PC-9 (cell line): ENCODE results near the gene UBQLN1. TPM values are rescaled to one million over a fixed set of nuclear protein-coding genes. Genes with fewer than 3 reads are reported as not detected.

Source experiments
- BruUV-seq: library from RNA; stranded (reverse); fragments of 400-500 nt; replicated peaks from 2 replicates; lab custom pipeline; 2021; lab: Mats Ljungman, UMichigan
- CTCF ChIA-PET: fragments of 300-600 bp; sonication (Branson Sonifier 250); formaldehyde crosslinking; loops from one replicate; lab custom pipeline; 2022; ENCODE audit warnings: antibody characterized with exemption; lab: Charles Lee
- POLR2A ChIA-PET: fragments of 300-600 bp; sonication (Branson Sonifier 250); formaldehyde crosslinking; loops from one replicate; lab custom pipeline; 2022; ENCODE audit warnings: antibody characterized with exemption; ENCODE audit not compliant: unreplicated experiment; lab: Charles Lee
- DNase-seq, 2 experiments: peaks; one replicate each; pipeline versions ENCODE4 v3.0.0 to v3.0.0-alpha.2; 2015 to 2022; ENCODE audit warnings: mixed read lengths in 1 of 2
- H2AFZ ChIP-seq: fragments of 200-600 bp; sonication (generic); 2 replicates; pipeline ENCODE4 v1.8.1; 2017; ENCODE audit warnings: antibody characterized with exemption
- H3F3A ChIP-seq: fragments of 200-600 bp; sonication (generic); 2 replicates; pipeline ENCODE4 v1.8.1; 2017; ENCODE audit warnings: antibody characterized with exemption, mild to moderate bottlenecking, low read depth; ENCODE audit not compliant: insufficient read depth
- H3K27ac ChIP-seq: fragments of 200-600 bp; sonication (generic); 2 replicates; pipeline ENCODE4 v1.6.1; 2016; ENCODE audit warnings: mixed run types
- H3K27me3 ChIP-seq: fragments of 200-600 bp; sonication (generic); 2 replicates; pipeline ENCODE4 v1.6.1; 2016; ENCODE audit warnings: low read depth, mixed run types; ENCODE audit not compliant: insufficient read depth
- H3K36me3 ChIP-seq: fragments of 200-600 bp; sonication (generic); 2 replicates; pipeline ENCODE4 v1.6.1; 2016; ENCODE audit warnings: low read depth, mixed run types
- H3K4me1 ChIP-seq: fragments of 200-600 bp; sonication (generic); replicated peaks from 2 replicates; pipeline ENCODE4 v1.6.1; 2016; ENCODE audit warnings: mixed run types; ENCODE audit not compliant: insufficient read depth
- H3K4me2 ChIP-seq: fragments of 200-600 bp; sonication (generic); 2 replicates; pipeline ENCODE4 v1.6.1; 2017; ENCODE audit warnings: mixed run types
- H3K4me3 ChIP-seq: fragments of 200-600 bp; sonication (generic); 2 replicates; pipeline ENCODE4 v1.6.1; 2016; ENCODE audit warnings: mixed run types
- H3K79me2 ChIP-seq: fragments of 200-600 bp; sonication (generic); 2 replicates; pipeline ENCODE4 v1.6.1; 2017; ENCODE audit warnings: low read depth, mixed run types
- H3K9me2 ChIP-seq: fragments of 200-600 bp; sonication (generic); 2 replicates; pipeline ENCODE4 v1.8.1; 2017; ENCODE audit warnings: mild to moderate bottlenecking; ENCODE audit not compliant: insufficient read depth
- H3K9me3 ChIP-seq: fragments of 200-600 bp; sonication (generic); 2 replicates; pipeline ENCODE4 v1.8.1; 2016; ENCODE audit warnings: low read depth; ENCODE audit not compliant: insufficient read depth
- H4K20me1 ChIP-seq: fragments of 200-600 bp; sonication (generic); 2 replicates; pipeline ENCODE4 v1.8.1; 2017; ENCODE audit not compliant: insufficient read depth
- CTCF ChIP-seq: fragments of 200-600 bp; sonication (generic); conservative IDR thresholded peaks from 2 replicates; pipeline ENCODE4 v1.6.1; 2017; ENCODE audit warnings: mixed run types, antibody characterized with exemption, mild to moderate bottlenecking, moderate library complexity
- EZH2 ChIP-seq: fragments of 200-600 bp; sonication (generic); IDR thresholded peaks from 2 replicates; pipeline ENCODE4 v1.8.0; 2017; ENCODE audit warnings: antibody characterized with exemption, low read depth
- intact Hi-C: fragments of 100-400 bp; cut with micrococcal nuclease; formaldehyde crosslinking; loops from one replicate; pipeline ENCODE4 v1.10.0; 2022; ENCODE audit not compliant: unreplicated experiment
- total RNA-seq: library from RNA; stranded (reverse); gene quantifications from 2 replicates; pipeline ENCODE4 v1.2.3, GENCODE V29; 2021

The UBQLN1 gene
- total RNA-seq, 1 experiment from 2014 or later = 129 TPM

GRCh38 chr9:83639266-83639665 is 68.5 kb downstream of the UBQLN1 start:
- H3K36me3 ChIP-seq = no peaks in the 10 kb centered on the region
- no peak overlapping the region for H3K4me2 ChIP-seq
- CTCF ChIA-PET = no interaction called here
- TF ChIP-seq EZH2 = no peak
- no peak for TF ChIP-seq CTCF
- POLR2A ChIA-PET = no interaction called here
- H2AFZ ChIP-seq = no peak overlapping the region
- DNase-seq = no peak
- H3K79me2 ChIP-seq = no peaks in the 10 kb centered on the region
- H3K27ac ChIP-seq = no peak overlapping the region
- BruUV-seq = no TSS peak
- no peaks in the 10 kb centered on the region; the same call in none of the 2 replicates for H3F3A ChIP-seq
- H4K20me1 ChIP-seq = no peaks in the 10 kb centered on the region; the same call in 1 of the 2 replicates
- H3K9me3 ChIP-seq = no peaks in the 10 kb centered on the region
- no peaks in the 10 kb centered on the region for H3K27me3 ChIP-seq
- H3K9me2 ChIP-seq = no peaks in the 10 kb centered on the region
- no peak overlapping the region for H3K4me3 ChIP-seq
- intact Hi-C loops = no loop called here
- no peaks in the 10 kb centered on the region for H3K4me1 ChIP-seq

GRCh38 chr9:83637389-83637788 is 70.4 kb downstream of the UBQLN1 start:
- Histone ChIP-seq H4K20me1 (no peaks in the 10 kb centered on the region; the same call in 1 of the 2 replicates), H2AFZ (no peak overlapping the region), H3K4me1 (no peaks in the 10 kb centered on the region; the same call in 1 of the 2 replicates), H3K36me3 (no peaks in the 10 kb centered on the region), H3K27me3 (no peaks in the 10 kb centered on the region), H3K4me2 (no peak overlapping the region), H3K4me3 (no peak overlapping the region), H3K79me2 (no peaks in the 10 kb centered on the region), H3K9me3 (no peaks in the 10 kb centered on the region), H3K27ac (no peak overlapping the region), H3K9me2 (no peaks in the 10 kb centered on the region), H3F3A (no peaks in the 10 kb centered on the region; the same call in none of the 2 replicates)
- POLR2A ChIA-PET = no interaction called here
- TF ChIP-seq EZH2 = no peak
- no peak for TF ChIP-seq CTCF
- BruUV-seq = no TSS peak
- CTCF ChIA-PET = no interaction called here
- no peak for DNase-seq
- intact Hi-C loops = no loop called here

DNA sequence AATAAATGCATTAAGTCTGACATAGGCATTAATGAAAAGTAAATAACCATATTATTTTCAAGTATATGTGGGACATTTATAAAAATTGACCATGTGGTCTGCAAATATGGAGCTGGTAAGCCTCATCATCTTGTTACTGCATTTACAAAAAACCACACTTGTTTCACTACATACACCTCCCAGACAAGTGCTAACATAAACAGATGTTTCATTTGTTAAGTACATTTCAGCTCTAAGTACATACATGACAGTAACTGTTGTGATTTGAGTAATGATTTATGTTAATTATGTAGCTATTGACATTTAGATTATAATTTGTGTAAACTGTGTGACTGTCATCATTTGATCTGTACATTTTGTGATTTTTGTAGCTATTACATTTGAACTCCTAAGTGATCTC is 70.9 kb downstream of the UBQLN1 start:
- Histone ChIP-seq H3K4me2 (no peak overlapping the region), H3K4me1 (no peaks in the 10 kb centered on the region; the same call in 1 of the 2 replicates), H3K9me2 (no peaks in the 10 kb centered on the region), H3K36me3 (no peaks in the 10 kb centered on the region), H2AFZ (no peak overlapping the region), H3K79me2 (no peaks in the 10 kb centered on the region), H3K27ac (no peak overlapping the region), H3K4me3 (no peak overlapping the region), H3K9me3 (no peaks in the 10 kb centered on the region), H3F3A (no peaks in the 10 kb centered on the region; the same call in none of the 2 replicates), H4K20me1 (no peaks in the 10 kb centered on the region; the same call in 1 of the 2 replicates), H3K27me3 (no peaks in the 10 kb centered on the region)
- CTCF ChIA-PET = no interaction called here
- POLR2A ChIA-PET = no interaction called here
- TF ChIP-seq EZH2 (no peak), CTCF (no peak)
- DNase-seq = no peak
- intact Hi-C loops = no loop called here
- no TSS peak for BruUV-seq
